Measurements from ENCODE around the gene ANKRD24. TPM values are rescaled to one million over a fixed set of nuclear protein-coding genes. Genes with fewer than 3 reads are reported as not detected.
"Not testable (repeated sequence)": the region's sequence is repeated elsewhere in the genome, so short reads cannot be mapped to it uniquely, and the experiment has no call there.

ANKRD24 gene
- total and polyA plus RNA-seq, 4 donors: 0.68 to 2.4 (median 1.3) TPM

DNA sequence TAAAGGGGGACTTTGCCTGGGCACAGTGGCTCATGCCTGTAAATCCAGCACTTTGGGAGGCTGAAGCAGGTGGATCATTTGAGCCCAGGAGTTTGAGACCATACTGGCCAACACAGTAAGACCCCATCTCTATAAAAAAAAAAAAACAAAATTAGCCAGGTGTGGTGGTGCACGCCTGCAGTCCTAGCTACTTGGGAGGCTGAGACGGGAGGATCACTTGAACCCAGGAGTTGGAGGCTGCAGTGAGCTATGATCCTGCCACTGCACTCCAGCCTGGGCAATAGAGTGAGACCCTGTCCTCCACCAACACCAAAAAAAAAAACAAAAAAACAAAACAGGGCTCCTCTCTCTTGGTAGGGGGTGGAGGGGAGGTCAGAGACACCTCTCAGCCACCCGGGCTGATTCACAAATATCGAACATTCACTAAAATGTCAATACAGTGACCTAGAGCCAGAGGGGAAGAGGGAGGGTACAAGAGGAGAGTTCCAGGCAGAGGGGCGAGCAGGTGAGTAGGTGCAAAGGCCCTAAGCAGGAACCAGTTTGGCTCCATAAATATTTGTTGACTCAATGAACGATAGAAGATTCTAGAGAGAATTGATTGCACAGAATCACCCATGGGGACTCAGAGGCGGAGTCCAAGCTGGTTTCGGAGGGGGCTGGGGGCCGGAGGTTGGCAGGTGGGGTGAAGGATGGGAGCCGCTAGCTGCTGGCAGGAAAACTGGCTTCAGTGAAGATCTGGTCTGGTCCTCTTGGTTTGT lies 30.1 kb upstream of the ANKRD24 start:
- Histone ChIP-seq H3K9ac (ENCODE audit: insufficient read depth in 1 of 2, low read length in 2 of 2) (no peak overlapping the region), H3K4me3 (no peak overlapping the region), H3K9me3 (ENCODE audit: control insufficient read depth in 4 of 4, insufficient read depth in 3 of 4, low read length in 3 of 4) (peaks cover 0 to 4% (median 0%) of the 10 kb centered on the region in 4 donors), H3K27ac (ENCODE audit: low read depth in 1 of 2, low read length in 1 of 2) (no peak overlapping the region), H3K27me3 (ENCODE audit: control insufficient read depth in 3 of 3, insufficient read depth in 3 of 3, low read length in 2 of 3) (no peaks in the 10 kb centered on the region), H3K36me3 (ENCODE audit: control insufficient read depth in 4 of 4, insufficient read depth in 4 of 4, low read length in 4 of 4) (no peaks in the 10 kb centered on the region), H3K4me1 (ENCODE audit: control insufficient read depth in 5 of 5, insufficient read depth in 5 of 5, low read length in 5 of 5) (no peaks in the 10 kb centered on the region)
- TF ChIP-seq CTCF (IDR thresholded peaks at IDR 0.05; ENCODE audit: control extremely low read depth, extremely low read depth): no peak
- ATAC-seq (ENCODE audit: insufficient read depth, low FRiP score): no peak
- DNase-seq: no peak
- 79 to 84% methylated on average over 10 of the region's 10 CpGs for WGBS, 2 donors

DNA sequence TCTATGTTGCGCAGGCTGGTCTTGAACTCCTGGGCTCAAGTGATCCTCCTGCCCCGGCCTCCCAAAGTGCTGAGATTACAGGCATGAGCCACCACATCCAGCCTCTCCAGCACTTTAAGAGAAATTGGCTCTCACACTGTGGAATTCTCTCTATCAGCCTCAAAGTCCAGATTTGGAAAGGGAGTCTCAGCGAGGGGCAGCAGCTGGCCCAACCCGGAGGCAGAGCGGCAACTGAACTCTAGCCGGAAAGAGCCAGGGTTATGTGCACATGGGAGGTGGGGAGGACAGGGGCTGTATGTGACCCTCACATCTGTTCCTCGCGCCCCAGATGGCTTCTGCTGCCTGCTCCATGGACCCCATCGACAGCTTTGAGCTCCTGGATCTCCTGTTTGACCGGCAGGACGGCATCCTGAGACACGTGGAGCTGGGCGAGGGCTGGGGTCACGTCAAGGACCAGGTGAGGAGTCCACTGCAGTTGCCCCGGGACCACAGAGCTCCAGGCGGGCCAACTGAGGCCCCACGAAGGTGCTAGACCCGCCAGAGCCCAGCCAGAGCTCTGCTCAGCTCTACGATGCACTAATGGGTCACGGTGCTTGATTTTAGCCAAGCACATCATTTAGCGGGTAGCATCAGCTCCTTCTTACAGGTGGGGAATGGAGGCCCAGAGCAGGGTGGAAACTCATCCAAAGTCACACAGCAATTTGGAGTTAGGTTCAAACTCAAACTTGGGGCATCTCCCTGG lies 27.7 kb upstream of the ANKRD24 start:
- no peaks in the 10 kb centered on the region for H3K36me3 ChIP-seq (ENCODE audit: control insufficient read depth in 4 of 4, insufficient read depth in 4 of 4, low read length in 4 of 4)
- peaks cover 0 to 6% (median 0%) of the 10 kb centered on the region in 4 donors for H3K9me3 ChIP-seq (ENCODE audit: control insufficient read depth in 4 of 4, insufficient read depth in 3 of 4, low read length in 3 of 4)
- no peak overlapping the region for H3K27ac ChIP-seq (ENCODE audit: low read depth in 1 of 2, low read length in 1 of 2)
- DNase-seq (no peak), ATAC-seq (ENCODE audit: insufficient read depth, low FRiP score) (no peak)
- TF ChIP-seq CTCF (IDR thresholded peaks at IDR 0.05; ENCODE audit: control extremely low read depth, extremely low read depth): no peak
- no peaks in the 10 kb centered on the region for H3K4me1 ChIP-seq (ENCODE audit: control insufficient read depth in 5 of 5, insufficient read depth in 5 of 5, low read length in 5 of 5)
- no peak overlapping the region for H3K9ac ChIP-seq (ENCODE audit: insufficient read depth in 1 of 2, low read length in 2 of 2)
- WGBS, 2 donors: 74 to 87% methylated on average over 21 of the region's 21 CpGs
- no peak overlapping the region for H3K4me3 ChIP-seq
- H3K27me3 ChIP-seq (ENCODE audit: control insufficient read depth in 3 of 3, insufficient read depth in 3 of 3, low read length in 2 of 3): no peaks in the 10 kb centered on the region

DNA sequence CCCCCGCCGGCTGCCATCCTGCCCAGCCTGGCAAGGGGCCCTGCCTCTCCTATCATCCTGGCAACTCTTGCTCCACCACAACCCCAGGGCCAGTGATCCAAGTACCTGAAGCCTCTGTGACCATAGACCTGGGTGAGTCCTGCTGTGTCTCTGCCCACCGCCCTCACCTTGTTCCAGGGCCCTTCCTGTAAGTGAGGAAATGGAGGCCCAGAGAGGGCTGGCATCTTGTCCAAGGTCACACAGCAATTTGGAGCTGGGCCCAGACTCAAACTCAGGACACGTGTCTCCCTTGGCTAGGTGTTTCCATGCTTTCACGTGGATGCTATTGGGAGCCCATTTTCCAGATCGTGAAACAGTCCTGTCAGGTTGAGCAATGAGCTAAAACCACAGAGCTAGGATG lies 25.3 kb upstream of the ANKRD24 start:
- no peaks in the 10 kb centered on the region for H3K36me3 ChIP-seq (ENCODE audit: control insufficient read depth in 4 of 4, insufficient read depth in 4 of 4, low read length in 4 of 4)
- ATAC-seq (ENCODE audit: insufficient read depth, low FRiP score) (no peak), DNase-seq (no peak)
- H3K4me1 ChIP-seq (ENCODE audit: control insufficient read depth in 5 of 5, insufficient read depth in 5 of 5, low read length in 5 of 5): no peaks in the 10 kb centered on the region
- H3K27ac ChIP-seq (ENCODE audit: low read depth in 1 of 2, low read length in 1 of 2): no peak overlapping the region
- no peak overlapping the region for H3K9ac ChIP-seq (ENCODE audit: insufficient read depth in 1 of 2, low read length in 2 of 2)
- H3K9me3 ChIP-seq (ENCODE audit: control insufficient read depth in 4 of 4, insufficient read depth in 3 of 4, low read length in 3 of 4): peaks cover 0 to 4% (median 0%) of the 10 kb centered on the region in 4 donors
- TF ChIP-seq CTCF (IDR thresholded peaks at IDR 0.05; ENCODE audit: control extremely low read depth, extremely low read depth): no peak
- 73 to 87% methylated on average over 4 to 6 of the region's 6 CpGs for WGBS, 2 donors
- H3K27me3 ChIP-seq (ENCODE audit: control insufficient read depth in 3 of 3, insufficient read depth in 3 of 3, low read length in 2 of 3): no peaks in the 10 kb centered on the region
- H3K4me3 ChIP-seq: no peak overlapping the region

- not testable (repeated sequence) for H3K4me3 ChIP-seq; H3K27me3 ChIP-seq (ENCODE audit: control insufficient read depth in 3 of 3, insufficient read depth in 3 of 3, low read length in 2 of 3); H3K9me3 ChIP-seq (ENCODE audit: control insufficient read depth in 4 of 4, insufficient read depth in 3 of 4, low read length in 3 of 4); ATAC-seq (ENCODE audit: insufficient read depth, low FRiP score); H3K4me1 ChIP-seq (ENCODE audit: control insufficient read depth in 5 of 5, insufficient read depth in 5 of 5, low read length in 5 of 5); H3K9ac ChIP-seq (ENCODE audit: insufficient read depth in 1 of 2, low read length in 2 of 2); H3K36me3 ChIP-seq (ENCODE audit: control insufficient read depth in 4 of 4, insufficient read depth in 4 of 4, low read length in 4 of 4); H3K27ac ChIP-seq (ENCODE audit: low read depth in 1 of 2, low read length in 1 of 2); DNase-seq
- 74 to 87% methylated on average over 8 of the region's 8 CpGs for WGBS, 2 donors
These were observed 24.5 kb upstream of the ANKRD24 start for GRCh38 chr19:4157971-4158370.
